ENCODE results near the gene P2RY14. TPM values are rescaled to one million over a fixed set of nuclear protein-coding genes. Genes with fewer than 3 reads are reported as not detected.

P2RY14 gene
- total and polyA plus RNA-seq, 2 donors (not counting 3 experiments of a cell fraction or from before 2014, with no cell fraction given), result not detected

DNA sequence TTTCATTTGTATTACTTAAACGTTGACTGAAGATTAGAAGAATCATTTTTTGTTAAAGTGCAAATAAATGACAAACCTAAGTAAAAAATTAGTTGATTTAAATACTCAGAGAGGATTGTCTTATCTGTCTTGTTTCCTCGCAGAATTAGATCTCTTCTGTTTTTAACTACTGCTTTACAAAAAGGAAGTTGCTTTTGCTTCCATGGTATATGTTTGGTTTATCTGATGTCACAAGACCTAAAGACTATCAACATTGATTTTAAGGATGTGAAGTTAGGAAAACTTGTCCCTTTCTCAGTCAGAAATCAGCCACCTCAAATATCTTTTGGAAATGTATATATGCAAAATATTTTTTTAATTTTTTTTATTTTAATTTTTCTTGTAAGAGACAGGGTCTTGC lies 104.0 kb downstream of the P2RY14 start:
- Histone ChIP-seq H3K4me3 (replicated peaks in 1 of 3; ENCODE audit: insufficient read depth in 1 of 3, low read depth in 1 of 3, low read length in 3 of 3) (no peak overlapping the region), H4K20me1 (replicated peaks; ENCODE audit: control insufficient read depth, extremely low read depth, insufficient read depth, low read length) (no peaks in the 10 kb centered on the region), H3K9me3 (replicated peaks; ENCODE audit: control insufficient read depth, insufficient read depth, low read length) (no peaks in the 10 kb centered on the region), H3K36me3 (ENCODE audit: control insufficient read depth in 2 of 2, extremely low read depth in 1 of 2, insufficient read depth in 2 of 2, low read length in 2 of 2) (no peaks in the 10 kb centered on the region), H3K27me3 (ENCODE audit: control insufficient read depth in 2 of 2, insufficient read depth in 2 of 2, low read length in 2 of 2) (peaks cover 0 to under 1% of the 10 kb centered on the region in 2 experiments), H3K79me2 (ENCODE audit: control insufficient read depth, insufficient read depth, low read length) (no peaks in the 10 kb centered on the region), H3K4me2 (ENCODE audit: insufficient read depth, low read length) (no peak overlapping the region), H3K4me1 (ENCODE audit: control insufficient read depth, extremely low read depth, insufficient read depth, low read length) (no peaks in the 10 kb centered on the region), H3K9ac (replicated peaks; ENCODE audit: extremely low read depth, insufficient read depth, low read length) (no peak overlapping the region), H3K27ac (ENCODE audit: insufficient read depth, low read depth, low read length) (no peak overlapping the region), H3K9me1 (replicated peaks; ENCODE audit: control insufficient read depth, extremely low read depth, insufficient read depth, low read length) (no peaks in the 10 kb centered on the region), H2AFZ (ENCODE audit: low read depth, low read length) (no peak overlapping the region)
- BruUV-seq (replicated peaks), result no TSS peak
- intact Hi-C loops (cut with micrococcal nuclease), result no loop called here
- DNase-seq (ENCODE audit: low read depth, low spot score) (no peak), FAIRE-seq (no peak)
- CTCF ChIA-PET, result interaction anchor here (1.2 kb wide), 1 partner anchor 18 kb away, joined by 5 read pairs; no protein-coding TSS in a partner anchor
- no peak for TF ChIP-seq GATA2 (IDR thresholded peaks at IDR 0.05; ENCODE audit: insufficient read depth, insufficient read length, low read depth, low read length)
- no peak for TF ChIP-seq JUN (IDR thresholded peaks at IDR 0.05; ENCODE audit: borderline replicate concordance, insufficient read depth, insufficient read length, low read depth)
- TF ChIP-seq FOS (IDR thresholded peaks at IDR 0.05; ENCODE audit: borderline replicate concordance, insufficient read depth, low read length), result no peak
- no peak for TF ChIP-seq EZH2 (IDR thresholded peaks at IDR 0.05; ENCODE audit: borderline replicate concordance, low read depth, low read length, severe bottlenecking)
- TF ChIP-seq, protein P1, sequence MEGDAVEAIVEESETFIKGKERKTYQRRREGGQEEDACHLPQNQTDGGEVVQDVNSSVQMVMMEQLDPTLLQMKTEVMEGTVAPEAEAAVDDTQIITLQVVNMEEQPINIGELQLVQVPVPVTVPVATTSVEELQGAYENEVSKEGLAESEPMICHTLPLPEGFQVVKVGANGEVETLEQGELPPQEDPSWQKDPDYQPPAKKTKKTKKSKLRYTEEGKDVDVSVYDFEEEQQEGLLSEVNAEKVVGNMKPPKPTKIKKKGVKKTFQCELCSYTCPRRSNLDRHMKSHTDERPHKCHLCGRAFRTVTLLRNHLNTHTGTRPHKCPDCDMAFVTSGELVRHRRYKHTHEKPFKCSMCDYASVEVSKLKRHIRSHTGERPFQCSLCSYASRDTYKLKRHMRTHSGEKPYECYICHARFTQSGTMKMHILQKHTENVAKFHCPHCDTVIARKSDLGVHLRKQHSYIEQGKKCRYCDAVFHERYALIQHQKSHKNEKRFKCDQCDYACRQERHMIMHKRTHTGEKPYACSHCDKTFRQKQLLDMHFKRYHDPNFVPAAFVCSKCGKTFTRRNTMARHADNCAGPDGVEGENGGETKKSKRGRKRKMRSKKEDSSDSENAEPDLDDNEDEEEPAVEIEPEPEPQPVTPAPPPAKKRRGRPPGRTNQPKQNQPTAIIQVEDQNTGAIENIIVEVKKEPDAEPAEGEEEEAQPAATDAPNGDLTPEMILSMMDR (IDR thresholded peaks at IDR 0.05; ENCODE audit: extremely low read depth in 1 of 2, insufficient read depth in 1 of 2, low read depth in 1 of 2, low read length in 2 of 2), result no peak
- TF ChIP-seq, protein P2, sequence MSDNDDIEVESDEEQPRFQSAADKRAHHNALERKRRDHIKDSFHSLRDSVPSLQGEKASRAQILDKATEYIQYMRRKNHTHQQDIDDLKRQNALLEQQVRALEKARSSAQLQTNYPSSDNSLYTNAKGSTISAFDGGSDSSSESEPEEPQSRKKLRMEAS (IDR thresholded peaks at IDR 0.05; ENCODE audit: insufficient read depth, insufficient read length), result no peak
- no peak for TF ChIP-seq MYC (IDR thresholded peaks at IDR 0.05; ENCODE audit: low read depth, low read length)
- TF ChIP-seq POLR2AphosphoS5 (IDR thresholded peaks at IDR 0.05; ENCODE audit: insufficient read depth, low read depth, low read length), result no peak
- no peak for TF ChIP-seq POLR2A (IDR thresholded peaks at IDR 0.05; ENCODE audit: low read depth, low read length)
- POLR2A ChIA-PET, result no interaction called here
- dilution Hi-C loops (cut with MboI; ENCODE audit: extremely low pct_ligation_motif_present, low sequenced_read_pairs), result no loop called here

All from endothelial cell of umbilical vein (primary cell).